Measurements from ENCODE around the gene ITPR1. TPM values are rescaled to one million over a fixed set of nuclear protein-coding genes. Genes with fewer than 3 reads are reported as not detected.

Gene ITPR1
- total and polyA plus RNA-seq, 12 donors, result 9.7 to 40.3 (median 18.8) TPM

DNA sequence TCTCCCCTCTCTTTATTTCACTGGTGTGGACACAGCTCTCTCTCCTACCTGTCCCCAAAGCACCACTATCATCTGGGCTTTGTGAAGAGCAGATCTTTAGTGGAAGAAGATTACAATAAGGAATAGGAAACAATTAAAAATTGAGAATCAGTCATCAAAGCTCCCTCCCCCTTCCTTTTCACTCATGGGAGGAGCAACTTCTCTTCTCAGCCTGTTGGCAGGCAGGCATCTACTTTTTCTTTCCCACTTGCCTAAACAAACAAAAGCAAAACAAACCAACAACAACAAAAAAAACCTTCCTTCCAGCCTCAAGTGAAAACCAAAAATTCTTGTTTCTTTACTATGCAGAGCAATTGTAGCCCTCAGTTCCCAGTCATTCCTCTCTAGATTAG, 360.6 kb downstream of the ITPR1 start:
- DNase-seq, result no peak
- intact Hi-C loops (cut with DNase I), result loop anchor here in 2 of 10 donors (2.0 to 10.0 kb wide), 2 partner anchors 79 to 109 kb away; no protein-coding TSS in a partner anchor
- peak overlapping the region in 2 of 10 donors; percentile 6 to 39 for H3K27ac ChIP-seq
- H3K4me1 ChIP-seq, result peaks cover 0 to 52% (median under 1%) of the 10 kb centered on the region in 9 donors
- no peak overlapping the region for H3K4me3 ChIP-seq
- no peaks in the 10 kb centered on the region for H3K9me3 ChIP-seq
- no peak for ATAC-seq
- H3K27me3 ChIP-seq, result no peaks in the 10 kb centered on the region
- TF ChIP-seq, protein P1, sequence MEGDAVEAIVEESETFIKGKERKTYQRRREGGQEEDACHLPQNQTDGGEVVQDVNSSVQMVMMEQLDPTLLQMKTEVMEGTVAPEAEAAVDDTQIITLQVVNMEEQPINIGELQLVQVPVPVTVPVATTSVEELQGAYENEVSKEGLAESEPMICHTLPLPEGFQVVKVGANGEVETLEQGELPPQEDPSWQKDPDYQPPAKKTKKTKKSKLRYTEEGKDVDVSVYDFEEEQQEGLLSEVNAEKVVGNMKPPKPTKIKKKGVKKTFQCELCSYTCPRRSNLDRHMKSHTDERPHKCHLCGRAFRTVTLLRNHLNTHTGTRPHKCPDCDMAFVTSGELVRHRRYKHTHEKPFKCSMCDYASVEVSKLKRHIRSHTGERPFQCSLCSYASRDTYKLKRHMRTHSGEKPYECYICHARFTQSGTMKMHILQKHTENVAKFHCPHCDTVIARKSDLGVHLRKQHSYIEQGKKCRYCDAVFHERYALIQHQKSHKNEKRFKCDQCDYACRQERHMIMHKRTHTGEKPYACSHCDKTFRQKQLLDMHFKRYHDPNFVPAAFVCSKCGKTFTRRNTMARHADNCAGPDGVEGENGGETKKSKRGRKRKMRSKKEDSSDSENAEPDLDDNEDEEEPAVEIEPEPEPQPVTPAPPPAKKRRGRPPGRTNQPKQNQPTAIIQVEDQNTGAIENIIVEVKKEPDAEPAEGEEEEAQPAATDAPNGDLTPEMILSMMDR (IDR thresholded peaks at IDR 0.05), result no peak
- H3K36me3 ChIP-seq, result no peaks in the 10 kb centered on the region

DNA sequence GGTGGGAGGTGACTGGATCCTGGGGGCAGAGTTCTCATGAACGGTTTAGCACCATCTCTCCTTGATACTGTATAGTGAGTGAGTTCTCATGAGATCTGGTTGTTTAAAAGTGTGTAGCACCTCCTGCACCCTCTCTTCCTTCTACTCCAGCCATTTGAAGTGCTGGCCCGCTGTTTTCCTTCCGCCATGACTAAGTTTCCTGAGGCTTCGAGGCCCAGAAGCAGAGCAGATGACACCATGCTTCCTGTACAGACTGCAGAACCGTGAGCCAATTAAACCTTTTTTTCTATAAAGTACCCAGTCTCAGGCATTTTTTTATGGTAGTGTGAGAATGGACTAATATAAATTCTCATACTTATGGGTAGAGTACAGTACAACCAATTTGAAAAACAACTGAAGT, 362.5 kb downstream of the ITPR1 start:
- DNase-seq, result no peak
- 76 to 84% methylated on average over 5 of the region's 5 CpGs for WGBS, 2 donors
- intact Hi-C loops (cut with DNase I), result loop anchor here in 2 of 10 donors (2.0 to 10.0 kb wide), 2 partner anchors 77 to 111 kb away; no protein-coding TSS in a partner anchor

DNA sequence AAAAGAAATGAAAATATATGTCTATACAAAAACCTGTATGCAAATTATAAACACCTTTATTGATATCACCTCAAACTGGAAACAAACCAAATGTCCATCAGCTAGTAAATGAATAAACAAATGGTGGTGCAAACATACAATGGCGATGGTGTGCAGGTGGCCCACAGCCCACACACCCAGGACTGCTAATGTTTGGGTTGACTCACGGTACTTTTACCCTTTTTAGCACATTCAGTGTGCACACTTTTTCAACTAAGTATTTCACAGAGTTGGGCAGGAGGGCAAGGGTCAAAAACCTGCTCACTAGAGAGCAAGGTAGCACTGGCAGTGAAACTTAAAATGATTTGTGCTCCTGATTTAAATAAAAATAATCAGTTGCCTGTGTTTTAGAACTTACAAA, 363.0 kb downstream of the ITPR1 start:
- Histone ChIP-seq H3K9me3 (peaks cover 0 to 15% (median 5%) of the 10 kb centered on the region in 11 donors), H3K27me3 (no peaks in the 10 kb centered on the region), H3K4me1 (peaks cover 0 to 34% (median 0%) of the 10 kb centered on the region in 9 donors), H3K27ac (no peak overlapping the region), H3K4me3 (no peak overlapping the region), H3K36me3 (no peaks in the 10 kb centered on the region)
- DNase-seq, result no peak
- intact Hi-C loops (cut with DNase I), result loop anchor here in 1 of 10 donors (10.0 kb wide), 1 partner anchor 111 kb away; no protein-coding TSS in a partner anchor
- WGBS, 2 donors, result 46 to 48% methylated on average over 2 of the region's 2 CpGs
- TF ChIP-seq, protein P1 (IDR thresholded peaks at IDR 0.05), result no peak
- no peak for ATAC-seq

More for the DNA sequence above, 362.5 kb downstream of the ITPR1 start:
- TF ChIP-seq, protein P1 (IDR thresholded peaks at IDR 0.05), result no peak
- peak overlapping the region in 1 of 10 donors; percentile 16 for H3K27ac ChIP-seq
- no peak overlapping the region for H3K4me3 ChIP-seq
- H3K36me3 ChIP-seq, result no peaks in the 10 kb centered on the region
- no peaks in the 10 kb centered on the region for H3K27me3 ChIP-seq
- peaks cover 0 to 11% (median under 1%) of the 10 kb centered on the region in 11 donors for H3K9me3 ChIP-seq
- peaks cover 0 to 34% (median 0%) of the 10 kb centered on the region in 9 donors for H3K4me1 ChIP-seq
- ATAC-seq, result peak in 3 of 8 donors; percentile 73 to 87 (median 79)

DNA sequence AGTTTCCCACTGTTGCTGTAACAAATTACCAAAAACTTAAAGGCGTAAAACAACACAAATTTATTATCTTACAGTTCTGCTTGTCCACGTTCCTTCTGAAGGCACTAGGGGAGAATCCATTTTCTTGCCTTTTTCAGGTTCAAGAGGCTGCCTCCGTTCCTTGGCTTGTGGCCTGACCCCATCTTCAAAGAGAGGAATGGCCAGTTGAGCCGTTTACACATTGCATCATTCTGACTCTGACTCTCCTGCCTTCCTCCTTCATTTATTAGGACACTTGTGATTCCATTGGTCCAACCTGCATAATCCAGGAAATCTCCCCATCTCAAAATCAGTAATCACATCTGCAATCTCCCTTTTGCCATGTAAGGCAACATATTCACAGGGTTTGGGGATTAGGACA, 363.4 kb downstream of the ITPR1 start:
- no peak for DNase-seq
- no peak for ATAC-seq
- Histone ChIP-seq H3K4me1 (peaks cover 0 to 34% (median 0%) of the 10 kb centered on the region in 9 donors), H3K27me3 (no peaks in the 10 kb centered on the region), H3K9me3 (peaks cover 0 to 19% (median 9%) of the 10 kb centered on the region in 11 donors), H3K27ac (no peak overlapping the region), H3K4me3 (no peak overlapping the region), H3K36me3 (peaks cover 0 to 1% (median 0%) of the 10 kb centered on the region in 9 donors)
- intact Hi-C loops (cut with DNase I), result loop anchor here in 1 of 10 donors (10.0 kb wide), 1 partner anchor 112 kb away; no protein-coding TSS in a partner anchor
- 85 to 87% methylated on average over 4 of the region's 4 CpGs for WGBS, 2 donors
- TF ChIP-seq, protein P1 (IDR thresholded peaks at IDR 0.05), result no peak

Data from heart right ventricle (tissue), 16 donors.